Measurements from ENCODE around the gene CLEC20A.

- TF ChIP-seq CTCF (IDR thresholded peaks at IDR 0.05) (no peak), POLR2AphosphoS5 (IDR thresholded peaks at IDR 0.05; ENCODE audit: insufficient read depth in 1 of 2, low read depth in 1 of 2) (no peak), POLR2A (IDR thresholded peaks at IDR 0.05) (no peak)
These were observed 22.1 kb upstream of the CLEC20A start for GRCh38 chr1:178518894-178519293.
